HL-60 (cell line): ENCODE data around the gene PAQR8.

Experiments
- DNase-seq, 2 experiments: peaks; one replicate each; pipeline ENCODE4 v3.0.0-alpha.2; 2010 to 2020; ENCODE audit warnings: low read depth in 1 of 2, low spot score in 1 of 2
- H3K27ac ChIP-seq: fragments of 250-450 bp; sonication (Bioruptor Pico); replicated peaks from 2 replicates; pipeline ENCODE4 v1.5.1; 2020; ENCODE audit warnings: mild to moderate bottlenecking, moderate library complexity
- H3K27me3 ChIP-seq: fragments of 250-450 bp; sonication (Bioruptor Pico); 2 replicates; pipeline ENCODE4 v1.5.1; 2021; ENCODE audit warnings: mild to moderate bottlenecking, moderate library complexity; ENCODE audit not compliant: insufficient read depth, poor library complexity, severe bottlenecking
- H3K4me3 ChIP-seq: replicated peaks from 2 replicates; pipeline ENCODE4 v1.5.1; 2011; ENCODE audit warnings: mild to moderate bottlenecking, control low read depth, low read length; ENCODE audit not compliant: insufficient read depth
- GABPA ChIP-seq: IDR thresholded peaks from 2 replicates; pipeline ENCODE4 v1.6.1; 2012; ENCODE audit warnings: low read depth
- POLR2AphosphoS5 ChIP-seq: IDR thresholded peaks from 2 replicates; pipeline ENCODE4 v1.6.1; 2012; ENCODE audit warnings: low read depth
- REST ChIP-seq: IDR thresholded peaks from 2 replicates; pipeline ENCODE4 v1.6.1; 2012; ENCODE audit warnings: low read depth; ENCODE audit not compliant: insufficient replicate concordance
- SPI1 ChIP-seq: IDR thresholded peaks from 2 replicates; pipeline ENCODE4 v1.6.1; 2012; ENCODE audit warnings: low read depth, mild to moderate bottlenecking, borderline replicate concordance
- TF ChIP-seq, protein P1 (sequence below): IDR thresholded peaks from one replicate; pipeline ENCODE4 v1.5.1; 2011; ENCODE audit warnings: low read length, control low read depth, inconsistent platforms; ENCODE audit not compliant: insufficient read depth

Gene PAQR8

GRCh38 chr6:52330470-52330869 is 31.5 kb upstream of the PAQR8 start:
- DNase-seq = peak in 1 of 2 experiments; percentile 65
- H3K27me3 ChIP-seq = no peaks in the 10 kb centered on the region
- no peak overlapping the region for H3K4me3 ChIP-seq
- H3K27ac ChIP-seq = no peak overlapping the region
- TF ChIP-seq, protein P1, sequence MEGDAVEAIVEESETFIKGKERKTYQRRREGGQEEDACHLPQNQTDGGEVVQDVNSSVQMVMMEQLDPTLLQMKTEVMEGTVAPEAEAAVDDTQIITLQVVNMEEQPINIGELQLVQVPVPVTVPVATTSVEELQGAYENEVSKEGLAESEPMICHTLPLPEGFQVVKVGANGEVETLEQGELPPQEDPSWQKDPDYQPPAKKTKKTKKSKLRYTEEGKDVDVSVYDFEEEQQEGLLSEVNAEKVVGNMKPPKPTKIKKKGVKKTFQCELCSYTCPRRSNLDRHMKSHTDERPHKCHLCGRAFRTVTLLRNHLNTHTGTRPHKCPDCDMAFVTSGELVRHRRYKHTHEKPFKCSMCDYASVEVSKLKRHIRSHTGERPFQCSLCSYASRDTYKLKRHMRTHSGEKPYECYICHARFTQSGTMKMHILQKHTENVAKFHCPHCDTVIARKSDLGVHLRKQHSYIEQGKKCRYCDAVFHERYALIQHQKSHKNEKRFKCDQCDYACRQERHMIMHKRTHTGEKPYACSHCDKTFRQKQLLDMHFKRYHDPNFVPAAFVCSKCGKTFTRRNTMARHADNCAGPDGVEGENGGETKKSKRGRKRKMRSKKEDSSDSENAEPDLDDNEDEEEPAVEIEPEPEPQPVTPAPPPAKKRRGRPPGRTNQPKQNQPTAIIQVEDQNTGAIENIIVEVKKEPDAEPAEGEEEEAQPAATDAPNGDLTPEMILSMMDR = no peak

- no peak overlapping the region for H3K27ac ChIP-seq
- no peaks in the 10 kb centered on the region for H3K27me3 ChIP-seq
- no peak for TF ChIP-seq REST
- TF ChIP-seq POLR2AphosphoS5 = no peak
- TF ChIP-seq SPI1 = no peak
- TF ChIP-seq, protein P1 = no peak
- no peak for TF ChIP-seq GABPA
- DNase-seq = no peak
- H3K4me3 ChIP-seq = no peak overlapping the region
These were observed 30.0 kb upstream of the PAQR8 start for GRCh38 chr6:52331793-52332457.

GRCh38 chr6:52333840-52334200 is 28.1 kb upstream of the PAQR8 start:
- no peak for TF ChIP-seq GABPA
- no peak for TF ChIP-seq POLR2AphosphoS5
- no peak overlapping the region for H3K4me3 ChIP-seq
- no peaks in the 10 kb centered on the region for H3K27me3 ChIP-seq
- DNase-seq = no peak
- H3K27ac ChIP-seq = peak overlapping the region; percentile 47

DNA sequence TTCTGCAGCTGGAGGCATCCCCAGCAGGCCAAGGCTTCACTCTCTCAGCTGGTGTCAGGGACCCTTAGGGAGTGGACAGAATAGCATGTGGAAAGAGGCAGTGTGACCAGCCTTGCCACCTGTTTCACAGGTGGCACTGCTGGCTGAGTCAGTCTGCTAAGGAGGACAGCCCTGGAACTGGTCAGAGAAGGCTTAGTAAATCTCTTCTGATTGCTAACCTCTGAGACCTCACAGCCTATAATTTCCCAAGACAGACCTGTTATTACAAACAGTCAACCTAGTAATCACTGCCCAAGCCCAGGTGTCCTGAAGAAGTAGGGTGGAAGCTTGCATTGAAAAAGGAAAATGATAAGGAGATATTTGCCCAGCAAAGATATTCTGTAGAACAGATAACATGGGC is 26.4 kb upstream of the PAQR8 start:
- Histone ChIP-seq H3K27me3 (no peaks in the 10 kb centered on the region), H3K27ac (no peak overlapping the region), H3K4me3 (no peak overlapping the region)
- DNase-seq = no peak
- TF ChIP-seq REST = no peak
- TF ChIP-seq, protein P1 = no peak
- TF ChIP-seq SPI1 = no peak
- no peak for TF ChIP-seq GABPA
- TF ChIP-seq POLR2AphosphoS5 = no peak
